ENCODE results near the gene CDK9. TPM values are rescaled to one million over a fixed set of nuclear protein-coding genes. Genes with fewer than 3 reads are reported as not detected.

The CDK9 gene
- total and polyA plus RNA-seq, 10 of the 15 experiments (the other 5 are each of a cell fraction or from before 2014, with no cell fraction given) = 7.3 to 92.6 (median 51.6) TPM

GRCh38 chr9:127822108-127822507, 36.3 kb downstream of the CDK9 start:
- peaks cover 0 to 2% of the 10 kb centered on the region in 2 experiments; a peak in 2 of 4 replicates for H3K36me3 ChIP-seq (ENCODE audit: control insufficient read depth in 2 of 2, insufficient read depth in 2 of 2, low read length in 1 of 2)
- FAIRE-seq (no peak), DNase-seq (ENCODE audit: low read depth, low spot score) (no peak), ATAC-seq (no peak)
- ChIA-PET RAD21 (ENCODE audit: unreplicated experiment) (no interaction called here), SMC1A (ENCODE audit: uncharacterized antibody, unreplicated experiment) (no interaction called here), POLR2A (no interaction called here), CTCF (no interaction called here)
- H4K20me1 ChIP-seq (ENCODE audit: control insufficient read depth, insufficient read depth) = no peaks in the 10 kb centered on the region
- in situ Hi-C loops (cut with MboI) (no loop called here), intact Hi-C loops (cut with micrococcal nuclease; ENCODE audit: unreplicated experiment) (no loop called here)
- H3K27ac ChIP-seq (ENCODE audit: control insufficient read depth, insufficient read depth) = no peak overlapping the region
- H3K4me2 ChIP-seq (ENCODE audit: control insufficient read depth, insufficient read depth) = no peak overlapping the region
- H3K27me3 ChIP-seq (replicated peaks in 1 of 2; ENCODE audit: control insufficient read depth in 2 of 2, insufficient read depth in 2 of 2, low read length in 1 of 2) = no peaks in the 10 kb centered on the region
- no peaks in the 10 kb centered on the region for H3K79me2 ChIP-seq (ENCODE audit: control insufficient read depth, insufficient read depth, low read length)
- 83% methylated on average over 4 of the region's 4 CpGs for WGBS (ENCODE audit: insufficient coverage, insufficient replicate concordance, low lambda C conversion rate, missing lambda C conversion rate)
- no TSS peak for BruUV-seq (replicated peaks)
- TF ChIP-seq BCL11A (IDR thresholded peaks at IDR 0.05; ENCODE audit: low read depth, low read length) (no peak), NFIC (IDR thresholded peaks at IDR 0.05; ENCODE audit: low read depth, low read length) (no peak), ZNF592 (IDR thresholded peaks at IDR 0.05) (no peak)
- H3K9me3 ChIP-seq (replicated peaks; ENCODE audit: control insufficient read depth, insufficient read depth, low read length) = no peaks in the 10 kb centered on the region
- H3K4me1 ChIP-seq (ENCODE audit: control insufficient read depth, insufficient read depth, low read length) = no peaks in the 10 kb centered on the region
- H3K9ac ChIP-seq (ENCODE audit: control insufficient read depth, insufficient read depth, low read length) = no peak overlapping the region
- no peak overlapping the region for H3K4me3 ChIP-seq
- no peak overlapping the region for H2AFZ ChIP-seq (ENCODE audit: control insufficient read depth, low read depth, low read length)
